Tibial nerve (tissue), 3 donors: ENCODE data around the gene AP1S3.

Experiments
- CTCF ChIP-seq, 5 experiments: fragments of 200-600 bp in 3 of 5; fragments of 450-650 bp in 2 of 5; sonication (generic) in 3 of 5; IDR thresholded peaks; one replicate each; pipeline ENCODE4 v1.5.1; 2016 to 2019; ENCODE audit warnings: antibody characterized with exemption in 5 of 5, mild to moderate bottlenecking in 3 of 5, moderate library complexity in 2 of 5
- POLR2A ChIP-seq, 2 donors: fragments of 450-650 bp; IDR thresholded peaks; one replicate each; pipeline ENCODE4 v1.6.1; 2017; ENCODE audit warnings: antibody characterized with exemption in 2 of 2, mild to moderate bottlenecking in 2 of 2, moderate library complexity in 2 of 2

GRCh38 chr2:223787358-223787757 lies 50.0 kb downstream of the AP1S3 start:
- TF ChIP-seq CTCF (IDR thresholded peaks at IDR 0.05) (no peak), POLR2A (IDR thresholded peaks at IDR 0.05) (no peak)
